Measurements from ENCODE around the gene KLHDC4.

The KLHDC4 gene

DNA sequence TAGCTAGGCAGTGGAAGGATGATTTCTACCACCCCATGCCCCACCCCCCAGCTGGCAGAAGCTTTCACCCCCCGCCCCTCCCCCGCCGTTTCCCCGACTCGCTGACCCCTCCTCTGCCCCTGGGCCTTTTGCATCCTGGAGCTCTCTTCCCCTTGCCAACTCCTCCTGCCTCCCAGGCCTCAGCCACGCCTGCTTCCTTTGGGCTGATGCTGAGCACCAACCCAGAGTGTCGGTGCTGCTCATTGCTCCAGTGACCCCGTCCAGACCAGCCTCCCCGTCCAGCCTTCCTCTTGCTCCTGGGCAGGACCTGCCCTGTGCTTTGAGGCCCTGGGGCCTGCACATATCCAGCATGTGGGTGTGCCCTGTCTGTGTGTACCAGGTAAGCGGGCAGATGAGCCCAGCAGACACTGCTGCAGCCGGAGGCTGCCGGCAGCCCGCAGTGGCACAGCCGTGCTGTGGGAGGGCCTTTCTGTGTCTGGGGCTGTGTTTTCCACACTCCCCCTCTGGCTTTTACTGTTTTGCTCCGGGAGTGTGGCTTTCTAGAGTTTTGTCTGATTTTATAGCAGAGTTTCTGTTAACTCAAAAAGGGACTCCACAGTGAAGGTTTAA is 90.6 kb downstream of the KLHDC4 start:
- no peak for TF ChIP-seq CTCF (IDR thresholded peaks at IDR 0.05)
- Histone ChIP-seq H3K4me3 (no peak overlapping the region), H3K27me3 (peaks cover 0 to 47% of the 10 kb centered on the region in 2 donors), H3K9me3 (no peaks in the 10 kb centered on the region), H3K4me1 (no peaks in the 10 kb centered on the region), H3K27ac (no peak overlapping the region), H3K36me3 (no peaks in the 10 kb centered on the region)
- DNase-seq, result no peak
- intact Hi-C loops (cut with DNase I; ENCODE audit: low total_unique reads), result no loop called here

- no peaks in the 10 kb centered on the region for H3K36me3 ChIP-seq
- H3K4me3 ChIP-seq, result no peak overlapping the region
- no peak for TF ChIP-seq CTCF (IDR thresholded peaks at IDR 0.05)
- peaks cover 0 to 47% of the 10 kb centered on the region in 2 donors for H3K27me3 ChIP-seq
- H3K27ac ChIP-seq, result no peak overlapping the region
- intact Hi-C loops (cut with DNase I; ENCODE audit: low total_unique reads), result no loop called here
- H3K4me1 ChIP-seq, result no peaks in the 10 kb centered on the region
- H3K9me3 ChIP-seq, result no peaks in the 10 kb centered on the region
- DNase-seq, result no peak
Observed at GRCh38 chr16:87674419-87674818, 91.4 kb downstream of the KLHDC4 start.

DNA sequence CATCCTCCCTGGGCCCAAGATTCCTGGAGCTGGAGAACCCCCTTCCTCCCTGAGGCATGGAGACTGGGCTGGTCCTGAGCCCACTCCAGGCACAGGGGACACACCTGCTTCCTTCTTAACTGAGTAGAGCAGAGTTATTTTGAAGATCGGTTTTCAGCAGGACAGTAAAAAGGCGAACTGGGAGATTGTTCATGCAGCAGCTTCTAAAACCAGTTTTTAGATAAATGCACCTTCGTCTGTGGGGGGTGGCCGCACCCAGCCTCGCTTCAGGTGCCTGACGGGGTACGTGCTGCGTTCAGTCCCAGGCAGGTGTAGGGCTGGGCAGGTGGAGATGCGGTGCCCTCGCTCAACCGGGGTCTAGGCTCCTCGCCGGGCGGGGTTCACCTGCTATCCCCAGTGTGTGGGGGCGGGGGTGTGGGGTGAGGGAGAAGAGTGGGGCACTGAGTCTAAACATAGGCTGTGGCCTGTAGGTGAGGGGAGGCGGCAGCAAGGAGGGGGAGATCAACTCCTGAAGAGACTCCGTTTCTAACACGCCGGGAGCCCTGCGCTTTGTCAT is 94.0 kb downstream of the KLHDC4 start:
- Histone ChIP-seq H3K36me3 (no peaks in the 10 kb centered on the region), H3K4me3 (no peak overlapping the region), H3K27me3 (peaks cover 0 to 58% of the 10 kb centered on the region in 2 donors), H3K4me1 (no peaks in the 10 kb centered on the region), H3K27ac (no peak overlapping the region), H3K9me3 (no peaks in the 10 kb centered on the region)
- intact Hi-C loops (cut with DNase I; ENCODE audit: low total_unique reads), result no loop called here
- DNase-seq, result no peak
- no peak for TF ChIP-seq CTCF (IDR thresholded peaks at IDR 0.05)

- no peaks in the 10 kb centered on the region for H3K4me1 ChIP-seq
- H3K27me3 ChIP-seq, result peaks cover 0 to 64% of the 10 kb centered on the region in 2 donors
- no peak overlapping the region for H3K27ac ChIP-seq
- intact Hi-C loops (cut with DNase I; ENCODE audit: low total_unique reads), result no loop called here
- no peak for TF ChIP-seq CTCF (IDR thresholded peaks at IDR 0.05)
- H3K36me3 ChIP-seq, result no peaks in the 10 kb centered on the region
- no peak for DNase-seq
- no peak overlapping the region for H3K4me3 ChIP-seq
- H3K9me3 ChIP-seq, result no peaks in the 10 kb centered on the region
Observed at GRCh38 chr16:87671221-87671620, 94.6 kb downstream of the KLHDC4 start.

- DNase-seq, result no peak
- intact Hi-C loops (cut with DNase I; ENCODE audit: low total_unique reads), result no loop called here
- H3K27me3 ChIP-seq, result peaks cover 0 to 71% of the 10 kb centered on the region in 2 donors
- H3K27ac ChIP-seq, result no peak overlapping the region
- TF ChIP-seq CTCF (IDR thresholded peaks at IDR 0.05), result no peak
- H3K9me3 ChIP-seq, result no peaks in the 10 kb centered on the region
- no peaks in the 10 kb centered on the region for H3K36me3 ChIP-seq
- H3K4me1 ChIP-seq, result no peaks in the 10 kb centered on the region
- H3K4me3 ChIP-seq, result no peak overlapping the region
Observed at GRCh38 chr16:87669672-87670071, 96.1 kb downstream of the KLHDC4 start.
